ENCODE measurements around the gene TMCC2. TPM values are rescaled to one million over a fixed set of nuclear protein-coding genes. Genes with fewer than 3 reads are reported as not detected.

TMCC2 gene
- total RNA-seq, result 1.4 and 2.3 TPM in 2 replicates

GRCh38 chr1:205227584-205228013, at the start of gene TMCC2:
TSS of gene TMCC2 (plus strand) at chr1:205227946. CDS start at chr1:205228565, 619 bp downstream.

GRCh38 chr1:205211169-205211838, 16.4 kb upstream of the TMCC2 start, which contains the start of gene DSTYK:
TSS of gene DSTYK (minus strand) at chr1:205211702. CDS start at chr1:205211535, 167 bp downstream.

GRCh38 chr1:205321162-205321958, 93.6 kb downstream of the TMCC2 start, which contains the start of gene NUAK2:
TSS of gene NUAK2 (minus strand) at chr1:205321745. CDS start at chr1:205321628, 117 bp downstream.

Other genes starting within 250 kb of the TMCC2 start
- not detected in 2 replicates for gene CNTN2, start 184.7 kb upstream of the TMCC2 start, total RNA-seq
- 0.50 and 0.88 TPM in 2 replicates for gene TMEM81, start 143.5 kb upstream of the TMCC2 start, total RNA-seq
- 12.1 and 12.5 TPM in 2 replicates for gene RBBP5, start 106.0 kb upstream of the TMCC2 start, total RNA-seq
- 9.9 and 10.5 TPM in 2 replicates for gene DSTYK, start 16.2 kb upstream of the TMCC2 start, total RNA-seq
- gene NUAK2, start 93.8 kb downstream of the TMCC2 start, total RNA-seq, result 3.6 and 3.9 TPM in 2 replicates
- gene KLHDC8A, start 129.0 kb downstream of the TMCC2 start, total RNA-seq, result 2.9 and 3.0 TPM in 2 replicates
- not detected in 2 replicates for gene LEMD1, start 194.1 kb downstream of the TMCC2 start, total RNA-seq
- 0.29 and 0.37 TPM in 2 replicates for gene BLACAT1, start 228.1 kb downstream of the TMCC2 start, total RNA-seq